GM21390 (cell line): Measurements from ENCODE around the gene TP63.
"Not testable (repeated sequence)": the region's sequence is repeated elsewhere in the genome, so short reads cannot be mapped to it uniquely, and the experiment has no call there.

ENCODE experiments used
- ATAC-seq: cut with Tn5 transposase; IDR thresholded peaks from one replicate; pipeline ENCODE4 v1.9.1; 2021; ENCODE audit not compliant: unreplicated experiment

The TP63 gene

DNA sequence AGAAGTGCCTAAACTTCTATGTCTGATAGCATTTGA lies at the start of gene TP63:
Gene TP63, plus strand, starts transcription at position 17 of the 36 bp plus-strand sequence. CDS start 127 bp downstream, outside the sequence.
- ATAC-seq: no peak

DNA sequence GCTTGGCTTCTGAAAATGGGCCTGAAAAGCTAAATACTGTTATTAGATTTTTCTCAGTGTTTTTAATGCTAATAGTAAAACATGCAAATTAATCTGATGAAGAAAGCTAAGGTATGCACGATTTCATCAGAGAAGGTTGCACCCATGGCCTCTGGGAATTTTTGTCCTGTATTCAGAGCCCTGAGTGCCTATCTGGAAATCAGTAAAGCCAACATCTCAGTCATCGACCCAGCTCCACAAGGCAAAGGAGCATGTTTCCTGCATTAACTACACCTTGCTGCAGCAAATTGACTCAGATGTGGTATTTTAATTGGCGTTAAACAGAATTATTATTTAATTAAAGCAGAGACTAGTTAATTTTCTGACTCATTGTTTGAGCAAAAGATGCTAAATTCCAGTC lies 49.0 kb upstream of the TP63 start:
- no peak for ATAC-seq

DNA sequence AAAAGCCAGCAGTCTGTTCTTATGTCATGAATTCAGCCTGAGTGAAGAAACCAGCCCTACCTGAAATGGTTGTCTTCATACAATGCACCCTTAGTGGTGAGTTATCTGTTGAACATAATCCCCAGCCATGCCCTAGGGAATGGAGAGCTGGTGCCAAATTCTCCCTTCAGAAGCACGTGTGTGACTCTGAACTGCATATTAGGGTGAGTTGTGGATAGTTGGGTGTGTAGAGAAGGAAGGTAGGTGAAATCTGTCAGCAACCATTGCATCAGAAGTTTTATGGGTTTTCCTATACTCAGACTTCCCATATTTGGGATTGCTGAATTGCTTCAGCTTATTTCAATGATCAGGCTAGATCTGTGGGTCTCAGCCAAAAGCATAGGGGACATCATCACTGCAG lies 46.5 kb upstream of the TP63 start:
- no peak for ATAC-seq

GRCh38 chr3:189586941-189587663 lies 44.1 kb upstream of the TP63 start:
- peak; percentile 83 for ATAC-seq

- no peak for ATAC-seq
Observed at GRCh38 chr3:189587664-189588040, 43.5 kb upstream of the TP63 start.

GRCh38 chr3:189588070-189588469 lies 43.1 kb upstream of the TP63 start:
- ATAC-seq: no peak

DNA sequence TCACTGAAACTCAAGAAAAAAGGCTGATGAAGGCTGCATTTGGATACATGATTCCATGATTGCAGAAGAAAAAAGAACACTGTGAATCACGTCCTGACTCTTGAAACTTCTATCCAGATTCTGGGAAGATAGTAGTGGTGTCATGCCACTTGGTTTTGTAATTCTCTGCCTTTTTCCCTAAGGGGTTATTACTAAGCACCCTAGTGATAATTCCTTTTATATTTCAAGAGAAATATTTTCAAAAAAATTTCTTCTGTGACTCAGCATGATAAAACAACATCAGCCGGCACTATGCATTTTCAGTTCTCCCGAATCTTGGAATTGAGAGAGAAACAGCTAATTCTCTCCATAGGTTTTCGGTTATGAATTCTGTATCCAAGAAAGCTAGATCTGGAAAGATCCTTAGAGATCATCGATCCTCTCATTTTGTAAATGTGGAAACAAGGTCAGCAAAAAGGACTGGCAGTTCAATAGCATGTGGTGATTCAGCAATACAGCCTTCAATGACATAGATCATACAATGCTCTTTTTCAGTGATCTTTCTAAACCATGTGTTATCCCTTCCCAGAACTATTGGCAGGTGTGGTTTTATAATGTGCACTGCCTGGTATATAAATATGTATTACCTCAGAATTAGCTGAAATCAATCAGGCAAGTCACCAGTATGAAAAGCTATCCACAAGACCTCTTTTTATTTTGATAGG lies 42.6 kb upstream of the TP63 start:
- ATAC-seq: no peak

DNA sequence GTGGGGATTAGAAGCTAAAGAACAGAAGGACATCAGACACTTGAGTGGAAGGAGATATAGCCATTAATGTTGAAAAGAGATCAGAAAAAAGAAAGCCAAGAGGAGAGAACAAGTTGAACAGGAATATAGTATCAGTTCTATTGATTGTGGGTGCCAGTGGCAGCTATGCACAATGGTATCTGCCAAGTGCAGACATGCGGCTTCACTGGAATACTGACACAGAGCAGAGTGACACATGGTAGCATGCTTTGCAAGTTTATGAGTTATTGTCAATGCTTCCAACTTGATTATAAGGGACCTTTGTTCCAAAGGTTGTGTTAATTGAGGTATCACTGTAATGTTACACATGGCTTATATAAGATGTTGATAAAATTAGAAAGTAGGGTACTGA lies 42.0 kb upstream of the TP63 start:
- ATAC-seq: no peak

GRCh38 chr3:189590223-189590622 lies 41.0 kb upstream of the TP63 start:
- ATAC-seq: no peak

GRCh38 chr3:189593581-189593980 lies 37.6 kb upstream of the TP63 start:
- no peak for ATAC-seq

DNA sequence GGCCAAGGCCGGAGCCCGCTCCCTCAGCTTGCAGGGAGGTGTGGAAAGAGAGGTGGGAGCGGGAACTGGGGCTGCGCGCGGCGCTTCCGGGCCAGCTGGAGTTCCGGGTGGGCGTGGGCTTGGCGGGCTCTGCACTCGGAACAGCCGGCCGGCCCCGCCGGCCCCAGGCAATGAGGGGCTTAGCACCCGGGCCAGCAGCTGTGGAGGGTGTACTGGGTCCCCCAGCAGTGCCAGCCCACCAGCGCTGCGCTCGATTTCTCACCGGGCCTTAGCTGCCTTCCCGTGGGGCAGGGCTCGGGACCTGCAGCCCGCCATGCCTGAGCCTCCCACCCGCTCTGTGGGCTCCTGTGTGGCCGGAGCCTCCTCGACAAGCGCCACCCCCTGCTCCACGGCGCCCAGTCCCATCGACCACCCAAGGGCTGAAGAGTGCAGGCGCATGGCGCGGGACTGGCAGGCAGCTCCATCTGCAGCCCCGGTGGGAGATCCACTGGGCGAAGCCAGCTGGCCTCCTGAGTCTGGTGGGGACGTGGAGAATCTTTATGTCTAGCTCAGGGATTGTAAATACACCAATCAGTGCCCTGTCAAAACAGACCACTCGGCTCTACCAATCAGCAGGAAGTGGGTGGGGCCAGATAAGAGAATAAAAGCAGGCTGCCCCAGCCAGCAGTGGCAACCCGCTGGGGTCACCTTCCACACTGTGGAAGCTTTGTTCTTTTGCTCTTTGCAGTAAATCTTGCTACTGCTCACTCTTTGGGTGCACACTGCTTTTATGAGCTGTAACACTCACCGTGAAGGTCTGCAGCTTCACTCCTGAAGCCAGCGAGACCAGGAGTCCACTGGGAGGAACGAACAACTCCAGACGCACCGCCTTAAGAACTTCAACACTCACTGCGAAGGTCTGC lies 34.9 kb upstream of the TP63 start:
- not testable (repeated sequence) for ATAC-seq

- ATAC-seq: no peak
Observed at GRCh38 chr3:189597918-189598317, 33.3 kb upstream of the TP63 start.

DNA sequence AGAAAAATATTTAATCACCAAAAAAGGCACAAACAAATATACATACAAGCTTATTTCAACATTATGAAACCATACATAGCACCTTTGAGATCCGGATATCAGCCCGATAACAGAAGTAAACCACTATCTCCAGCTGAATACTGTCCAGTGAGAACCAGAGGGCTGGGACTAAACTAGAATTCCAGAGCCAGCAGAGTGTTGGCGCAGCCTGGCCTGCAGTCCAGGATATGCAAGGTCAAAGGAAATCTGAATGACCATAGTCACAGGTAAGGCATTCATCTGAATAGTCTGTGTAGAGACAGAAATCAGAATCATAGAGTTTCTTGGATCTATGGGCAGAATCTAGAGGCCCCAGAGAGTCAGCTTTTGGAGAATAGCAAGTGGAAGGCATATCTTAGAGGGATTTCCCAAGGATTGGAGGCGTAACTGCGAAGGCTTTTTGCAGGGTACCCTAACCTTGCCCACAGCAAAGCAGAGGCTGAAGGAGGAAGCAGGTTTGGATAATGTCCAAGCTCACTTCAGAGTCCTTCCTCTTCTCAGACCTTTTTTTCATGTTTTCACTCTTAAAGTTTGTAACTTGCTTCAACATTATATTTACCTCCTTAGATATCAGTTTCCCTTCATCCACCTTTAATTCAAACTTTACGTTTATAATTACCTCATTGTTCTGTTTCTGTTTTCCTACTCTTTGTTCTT lies 32.5 kb upstream of the TP63 start:
- no peak for ATAC-seq

GRCh38 chr3:189602471-189602870 lies 28.7 kb upstream of the TP63 start:
- ATAC-seq: no peak

DNA sequence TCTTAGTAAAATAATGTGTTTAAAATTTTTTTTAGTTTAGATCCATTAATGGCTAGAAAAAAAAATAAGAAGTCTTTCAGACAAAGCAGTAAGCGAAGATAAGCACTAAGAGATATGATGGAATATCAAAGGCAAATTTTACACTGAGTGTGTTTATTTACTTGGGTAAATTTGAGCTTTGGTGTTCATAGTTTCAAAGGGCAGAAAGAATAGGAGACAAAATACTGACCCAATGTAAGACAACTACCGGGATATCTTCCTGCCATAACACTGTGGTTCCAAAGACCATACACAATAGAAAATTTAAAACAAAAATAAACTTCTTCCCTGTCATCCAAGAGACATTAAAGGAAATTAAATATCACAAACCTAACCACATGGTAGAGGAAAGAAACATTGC lies 25.5 kb upstream of the TP63 start:
- ATAC-seq: no peak

DNA sequence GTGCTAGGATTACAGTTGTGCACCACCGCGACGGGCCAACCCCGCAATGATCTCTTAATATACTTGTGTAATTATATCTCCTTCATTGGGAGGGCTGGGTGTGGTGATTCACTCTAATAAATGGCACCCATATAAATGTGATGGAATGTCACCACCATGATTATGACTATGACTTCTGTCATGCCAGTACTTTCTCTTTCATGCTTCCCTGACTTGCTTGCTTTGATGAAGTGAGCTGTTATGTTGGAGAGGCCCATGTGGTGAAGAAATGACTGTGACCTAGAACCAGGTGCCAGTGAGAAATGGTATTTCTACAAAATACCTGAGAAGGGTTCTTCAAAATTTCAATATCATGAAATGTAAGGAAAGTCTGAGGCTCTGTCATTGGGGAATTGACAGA lies 24.4 kb upstream of the TP63 start:
- ATAC-seq: no peak

DNA sequence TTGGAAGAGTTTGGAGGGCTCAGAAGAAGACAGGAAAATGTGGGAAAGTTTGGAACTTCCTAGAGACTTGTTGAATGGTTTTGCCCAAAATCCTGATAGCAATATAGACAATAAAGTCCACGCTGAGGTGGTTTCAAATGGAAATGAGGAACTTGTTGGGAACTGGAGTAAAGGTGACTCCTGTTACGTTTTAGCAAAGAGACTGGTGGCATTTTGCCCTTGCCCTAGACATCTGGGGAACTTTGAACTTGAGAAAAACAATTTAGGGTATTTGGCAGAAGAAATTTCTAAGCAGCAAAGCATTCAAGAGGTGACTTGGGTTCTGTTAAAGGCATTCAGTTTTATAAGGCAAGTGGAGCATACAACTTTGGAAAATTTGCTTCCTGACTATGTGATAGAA lies 18.5 kb upstream of the TP63 start:
- not testable (repeated sequence) for ATAC-seq

GRCh38 chr3:189613122-189613521 lies 18.1 kb upstream of the TP63 start:
- no peak for ATAC-seq

DNA sequence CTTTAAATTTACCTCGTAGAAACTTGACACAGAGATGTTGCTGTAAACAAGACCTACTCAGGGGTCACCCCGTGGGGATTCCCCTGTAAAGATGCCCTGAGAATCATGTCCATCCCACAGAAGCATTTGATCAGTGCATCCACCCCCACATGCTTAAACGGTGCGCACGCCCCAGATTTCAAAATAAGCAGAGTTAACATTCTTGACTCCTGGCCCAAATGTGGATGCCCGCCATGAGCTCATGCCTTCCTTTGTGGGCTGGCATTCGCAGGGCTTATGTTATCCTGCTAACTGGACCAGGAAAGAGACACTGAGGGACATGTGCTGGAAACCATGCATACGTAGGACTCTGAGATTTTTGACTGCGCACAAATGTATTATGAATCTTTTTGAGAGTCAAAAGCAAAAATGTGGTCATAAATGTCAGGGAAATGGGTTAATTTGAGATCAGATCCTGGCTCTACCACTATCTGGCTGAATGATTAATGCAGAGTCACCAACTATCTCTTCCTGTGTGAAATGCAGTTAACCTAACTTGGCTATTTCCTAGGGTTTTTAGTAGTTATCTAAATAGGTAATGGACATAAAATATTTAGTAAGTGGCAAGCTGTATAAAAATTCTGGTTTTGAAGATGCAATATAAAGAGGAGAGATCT lies 9.1 kb upstream of the TP63 start:
- no peak for ATAC-seq

GRCh38 chr3:189622629-189623028 lies 8.6 kb upstream of the TP63 start:
- no peak for ATAC-seq

- no peak for ATAC-seq
Observed at GRCh38 chr3:189624130-189624529, 7.1 kb upstream of the TP63 start.
